IgD-negative memory B cell (primary cell): ENCODE measurements around the gene SLC1A2. TPM values are rescaled to one million over a fixed set of nuclear protein-coding genes. Genes with fewer than 3 reads are reported as not detected.

ENCODE experiments used
- H3K27ac Mint-ChIP-seq, 3 donors: one replicate each; pipeline ENCODE4 v1.8.0; 2020 to 2022; ENCODE audit warnings: mild to moderate bottlenecking in 3 of 3, mixed read lengths in 3 of 3, moderate library complexity in 1 of 3
- H3K27me3 Mint-ChIP-seq: one replicate; pipeline ENCODE4 v1.8.0; 2021; ENCODE audit warnings: mixed read lengths
- H3K36me3 Mint-ChIP-seq: one replicate; pipeline ENCODE4 v1.8.0; 2020; ENCODE audit warnings: mild to moderate bottlenecking, mixed read lengths
- H3K4me1 Mint-ChIP-seq, 3 donors: one replicate each; pipeline ENCODE4 v1.8.0; 2020 to 2022; ENCODE audit warnings: mixed read lengths in 3 of 3, mild to moderate bottlenecking in 1 of 3
- H3K4me3 Mint-ChIP-seq, 4 donors: one replicate each; pipeline ENCODE4 v1.8.0; 2020 to 2022; ENCODE audit warnings: mild to moderate bottlenecking in 4 of 4, mixed read lengths in 4 of 4, moderate library complexity in 3 of 4
- H3K9me3 Mint-ChIP-seq, 3 donors: one replicate each; pipeline ENCODE4 v1.8.0; 2020 to 2021; ENCODE audit warnings: mixed read lengths in 3 of 3, mild to moderate bottlenecking in 1 of 3
- polyA plus RNA-seq: library from polyadenylated mRNA; unstranded; fragments of 300-500 nt; fragmentation: Illumina TruSeq; gene quantifications from one replicate; pipeline ENCODE4 v1.2.3, GENCODE V29; 2021

SLC1A2 gene
- polyA plus RNA-seq, 1 donor from 2014 or later = not detected

- Mint-ChIP-seq H3K4me1 (peaks cover 11 to 16% (median 12%) of the 10 kb centered on the region in 3 donors), H3K4me3 (no peak overlapping the region), H3K27ac (peak overlapping the region in 1 of 3 donors; percentile 1), H3K9me3 (no peaks in the 10 kb centered on the region), H3K36me3 (no peaks in the 10 kb centered on the region), H3K27me3 (no peaks in the 10 kb centered on the region)
These were observed 112.1 kb downstream of the SLC1A2 start for GRCh38 chr11:35307221-35307621.

DNA sequence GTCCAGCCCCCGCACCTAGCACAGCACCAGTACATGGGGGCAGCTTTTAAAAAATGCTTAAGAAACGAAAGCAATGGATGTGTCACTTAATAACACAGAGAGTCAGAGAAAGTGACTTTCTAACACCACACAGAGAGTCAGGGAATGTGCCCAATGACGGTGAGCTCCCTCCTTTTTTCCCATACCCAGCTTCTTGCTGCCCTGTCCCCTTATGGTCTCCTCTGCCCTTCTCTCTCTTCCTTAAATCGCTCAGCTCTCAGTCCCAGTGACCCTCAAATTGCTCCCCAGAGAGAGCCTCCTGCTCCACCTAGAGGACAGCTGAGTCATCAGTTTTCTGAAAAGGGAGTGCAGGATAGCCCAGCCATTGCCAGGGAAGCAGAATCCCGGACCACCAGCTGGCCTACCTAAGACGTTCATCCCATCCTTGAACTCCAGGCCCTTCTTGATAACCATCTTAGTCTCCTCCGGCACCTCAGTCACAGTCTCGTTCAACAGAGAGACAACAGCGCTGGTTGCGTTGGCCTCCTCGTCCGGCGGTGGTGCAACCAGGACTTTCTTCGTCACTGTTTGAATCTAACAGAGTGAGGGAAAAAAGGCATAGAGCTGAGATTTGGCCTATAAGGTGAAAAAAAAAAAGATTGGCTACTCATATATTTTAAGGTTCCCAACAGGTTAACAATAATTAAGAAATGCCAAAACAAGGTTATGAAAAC, 113.5 kb downstream of the SLC1A2 start:
- H3K4me1 Mint-ChIP-seq = peaks cover 5 to 8% (median 5%) of the 10 kb centered on the region in 3 donors
- peak overlapping the region in 3 of 4 donors; percentile 44 to 92 (median 62) for H3K4me3 Mint-ChIP-seq
- no peaks in the 10 kb centered on the region for H3K36me3 Mint-ChIP-seq
- H3K9me3 Mint-ChIP-seq = no peaks in the 10 kb centered on the region
- H3K27ac Mint-ChIP-seq = no peak overlapping the region
- H3K27me3 Mint-ChIP-seq = no peaks in the 10 kb centered on the region

- Mint-ChIP-seq H3K36me3 (no peaks in the 10 kb centered on the region), H3K4me1 (peaks cover 5 to 8% (median 5%) of the 10 kb centered on the region in 3 donors), H3K27ac (no peak overlapping the region), H3K4me3 (peak overlapping the region in 1 of 4 donors; percentile 30), H3K9me3 (no peaks in the 10 kb centered on the region), H3K27me3 (no peaks in the 10 kb centered on the region)
These were observed 114.4 kb downstream of the SLC1A2 start for GRCh38 chr11:35304900-35305460.

GRCh38 chr11:35304386-35304775, 115.0 kb downstream of the SLC1A2 start:
- Mint-ChIP-seq H3K4me1 (peaks cover 5 to 8% (median 5%) of the 10 kb centered on the region in 3 donors), H3K36me3 (no peaks in the 10 kb centered on the region), H3K9me3 (no peaks in the 10 kb centered on the region), H3K27me3 (no peaks in the 10 kb centered on the region), H3K4me3 (no peak overlapping the region), H3K27ac (peak overlapping the region in 1 of 3 donors; percentile 73)

- peaks cover 5 to 8% (median 5%) of the 10 kb centered on the region in 3 donors for H3K4me1 Mint-ChIP-seq
- H3K4me3 Mint-ChIP-seq = peak overlapping the region in 1 of 4 donors; percentile 13
- H3K27me3 Mint-ChIP-seq = no peaks in the 10 kb centered on the region
- peak overlapping the region in 1 of 3 donors; percentile 73 for H3K27ac Mint-ChIP-seq
- no peaks in the 10 kb centered on the region for H3K36me3 Mint-ChIP-seq
- H3K9me3 Mint-ChIP-seq = no peaks in the 10 kb centered on the region
These were observed 115.6 kb downstream of the SLC1A2 start for GRCh38 chr11:35303596-35304385.

GRCh38 chr11:35302398-35302797, 117.0 kb downstream of the SLC1A2 start:
- Mint-ChIP-seq H3K27ac (peak overlapping the region in 1 of 3 donors; percentile 15), H3K9me3 (no peaks in the 10 kb centered on the region), H3K4me1 (peaks cover 5 to 8% (median 5%) of the 10 kb centered on the region in 3 donors), H3K4me3 (no peak overlapping the region), H3K27me3 (no peaks in the 10 kb centered on the region), H3K36me3 (no peaks in the 10 kb centered on the region)

DNA sequence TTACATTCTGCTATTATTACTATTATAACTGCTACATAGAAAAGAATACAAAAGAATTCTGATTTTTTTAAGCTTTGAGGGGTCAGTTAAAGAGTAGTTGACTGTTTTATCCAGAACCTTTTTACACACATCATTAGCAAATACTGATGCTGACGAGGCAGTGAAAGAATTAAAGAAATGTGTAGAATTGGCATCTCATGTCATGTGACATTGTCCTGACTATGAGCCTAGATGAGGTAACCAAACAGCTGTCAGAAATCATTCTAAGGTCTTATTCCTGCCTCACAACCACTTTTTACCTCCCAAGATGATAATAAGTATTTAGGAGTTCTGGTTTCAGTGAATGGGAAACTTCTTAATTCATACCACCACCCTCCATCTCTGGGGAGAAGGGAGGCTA, 121.0 kb downstream of the SLC1A2 start:
- H3K27me3 Mint-ChIP-seq = no peaks in the 10 kb centered on the region
- no peaks in the 10 kb centered on the region for H3K4me1 Mint-ChIP-seq
- H3K27ac Mint-ChIP-seq = no peak overlapping the region
- H3K36me3 Mint-ChIP-seq = no peaks in the 10 kb centered on the region
- no peaks in the 10 kb centered on the region for H3K9me3 Mint-ChIP-seq
- H3K4me3 Mint-ChIP-seq = no peak overlapping the region

GRCh38 chr11:35295751-35296150, 123.6 kb downstream of the SLC1A2 start:
- Mint-ChIP-seq H3K9me3 (no peaks in the 10 kb centered on the region), H3K27me3 (no peaks in the 10 kb centered on the region), H3K27ac (no peak overlapping the region), H3K4me1 (peaks cover 0 to 2% (median 0%) of the 10 kb centered on the region in 3 donors), H3K4me3 (no peak overlapping the region), H3K36me3 (no peaks in the 10 kb centered on the region)

DNA sequence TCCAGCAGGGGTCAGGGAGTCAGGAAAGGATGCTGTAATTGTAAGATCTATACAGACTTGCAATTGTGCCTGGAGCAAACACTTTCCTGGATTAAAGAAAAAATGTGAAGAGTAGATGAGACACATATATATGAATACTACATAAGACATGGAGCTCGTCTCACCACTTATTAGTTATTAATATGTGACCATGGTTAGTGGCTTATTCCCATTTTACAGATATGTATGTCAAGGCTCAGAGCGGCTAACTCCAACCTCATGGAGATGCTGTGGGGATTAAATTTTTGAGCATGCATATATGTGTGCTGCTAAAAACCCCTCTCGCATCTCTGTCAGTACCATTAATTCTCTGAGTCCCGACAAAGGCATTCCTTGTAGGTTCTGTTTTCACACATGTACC, 125.7 kb downstream of the SLC1A2 start:
- Mint-ChIP-seq H3K27ac (no peak overlapping the region), H3K9me3 (no peaks in the 10 kb centered on the region), H3K4me3 (no peak overlapping the region), H3K4me1 (peaks cover 0 to 2% (median 0%) of the 10 kb centered on the region in 3 donors), H3K27me3 (no peaks in the 10 kb centered on the region), H3K36me3 (no peaks in the 10 kb centered on the region)

DNA sequence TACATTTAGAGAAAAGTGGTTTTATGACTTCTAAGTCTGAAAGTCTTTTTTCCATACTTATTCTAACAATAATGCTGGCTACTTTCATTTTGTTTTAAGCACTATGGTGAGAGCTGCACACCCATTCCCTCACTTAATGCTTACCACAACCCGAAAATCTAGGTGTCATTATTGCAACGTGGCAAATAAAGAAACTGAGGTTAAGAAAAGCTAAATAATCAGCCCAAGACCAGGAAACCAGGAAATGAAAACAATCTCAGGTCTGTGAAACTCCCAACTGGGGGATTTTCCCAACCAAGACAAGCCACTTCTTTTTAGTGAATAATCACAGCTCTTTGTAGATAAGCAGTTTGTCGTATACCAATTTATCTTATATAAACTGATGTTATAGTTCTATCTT, 126.3 kb downstream of the SLC1A2 start:
- no peak overlapping the region for H3K4me3 Mint-ChIP-seq
- no peak overlapping the region for H3K27ac Mint-ChIP-seq
- peaks cover 0 to 2% (median 0%) of the 10 kb centered on the region in 3 donors for H3K4me1 Mint-ChIP-seq
- H3K27me3 Mint-ChIP-seq = no peaks in the 10 kb centered on the region
- H3K9me3 Mint-ChIP-seq = no peaks in the 10 kb centered on the region
- no peaks in the 10 kb centered on the region for H3K36me3 Mint-ChIP-seq

GRCh38 chr11:35292279-35292678, 127.1 kb downstream of the SLC1A2 start:
- Mint-ChIP-seq H3K36me3 (no peaks in the 10 kb centered on the region), H3K4me1 (peaks cover 0 to 2% (median 0%) of the 10 kb centered on the region in 3 donors), H3K4me3 (no peak overlapping the region), H3K27me3 (no peaks in the 10 kb centered on the region), H3K27ac (peak overlapping the region in 1 of 3 donors; percentile 20), H3K9me3 (no peaks in the 10 kb centered on the region)

GRCh38 chr11:35290876-35291275, 128.5 kb downstream of the SLC1A2 start:
- Mint-ChIP-seq H3K27me3 (no peaks in the 10 kb centered on the region), H3K9me3 (no peaks in the 10 kb centered on the region), H3K36me3 (no peaks in the 10 kb centered on the region), H3K4me1 (peaks cover 0 to 2% (median 0%) of the 10 kb centered on the region in 3 donors), H3K27ac (no peak overlapping the region), H3K4me3 (no peak overlapping the region)

DNA sequence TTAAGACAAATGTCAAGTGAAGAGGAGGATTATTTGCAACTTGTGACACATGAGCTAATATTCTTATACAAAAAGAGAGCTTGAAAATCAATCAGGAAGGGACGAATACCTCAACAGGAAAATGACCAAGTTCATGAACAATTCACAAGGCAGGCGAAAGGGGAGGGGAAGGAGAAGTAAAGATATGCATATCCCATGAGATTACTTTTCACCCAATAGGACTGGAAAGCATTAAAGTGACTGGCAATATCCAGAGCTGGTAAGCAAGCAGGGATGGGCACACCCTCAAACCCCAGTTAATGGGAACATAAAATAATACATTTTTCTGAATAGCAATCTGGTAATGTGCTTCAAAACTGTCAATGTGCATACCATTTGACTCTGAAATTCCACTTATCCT, 129.5 kb downstream of the SLC1A2 start:
- no peak overlapping the region for H3K27ac Mint-ChIP-seq
- H3K27me3 Mint-ChIP-seq = no peaks in the 10 kb centered on the region
- H3K9me3 Mint-ChIP-seq = no peaks in the 10 kb centered on the region
- H3K4me1 Mint-ChIP-seq = peaks cover 0 to 2% (median 0%) of the 10 kb centered on the region in 3 donors
- no peak overlapping the region for H3K4me3 Mint-ChIP-seq
- H3K36me3 Mint-ChIP-seq = no peaks in the 10 kb centered on the region

DNA sequence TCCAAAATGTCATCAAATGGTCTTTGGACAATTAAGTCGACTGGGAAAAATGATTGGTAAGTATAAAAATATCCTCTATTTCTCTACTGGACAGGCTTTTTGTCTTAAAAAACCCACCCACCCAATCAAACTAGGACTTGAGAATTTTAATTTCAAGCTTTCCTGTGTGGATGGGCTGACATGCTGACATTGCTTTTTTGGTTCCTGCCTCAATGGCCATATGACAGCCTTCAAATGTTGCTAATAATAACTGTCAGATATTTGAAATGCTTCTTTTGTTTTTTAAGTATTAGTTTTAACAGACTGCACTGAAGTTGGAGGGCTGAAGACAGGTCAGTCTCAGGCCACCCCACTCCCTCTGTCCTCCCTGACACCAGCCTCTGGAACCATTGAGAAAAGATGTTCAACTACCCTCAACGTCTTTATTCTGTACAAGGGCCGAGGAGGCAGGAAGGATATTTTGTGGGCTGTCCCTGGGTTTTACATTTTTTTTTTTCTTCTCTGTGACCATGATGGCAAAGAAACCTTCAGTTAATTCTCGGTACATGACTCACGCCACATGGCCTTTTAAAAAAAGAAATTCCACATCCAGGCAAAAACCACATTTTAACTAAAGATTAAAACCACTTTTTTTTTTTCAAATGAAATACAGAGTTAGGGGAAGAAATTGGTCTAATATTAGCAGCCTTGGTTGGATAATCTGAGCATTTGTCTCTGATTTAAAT, 130.4 kb downstream of the SLC1A2 start:
- Mint-ChIP-seq H3K36me3 (no peaks in the 10 kb centered on the region), H3K27ac (no peak overlapping the region), H3K4me3 (no peak overlapping the region), H3K4me1 (peaks cover 0 to 2% (median 0%) of the 10 kb centered on the region in 3 donors), H3K9me3 (no peaks in the 10 kb centered on the region), H3K27me3 (no peaks in the 10 kb centered on the region)

DNA sequence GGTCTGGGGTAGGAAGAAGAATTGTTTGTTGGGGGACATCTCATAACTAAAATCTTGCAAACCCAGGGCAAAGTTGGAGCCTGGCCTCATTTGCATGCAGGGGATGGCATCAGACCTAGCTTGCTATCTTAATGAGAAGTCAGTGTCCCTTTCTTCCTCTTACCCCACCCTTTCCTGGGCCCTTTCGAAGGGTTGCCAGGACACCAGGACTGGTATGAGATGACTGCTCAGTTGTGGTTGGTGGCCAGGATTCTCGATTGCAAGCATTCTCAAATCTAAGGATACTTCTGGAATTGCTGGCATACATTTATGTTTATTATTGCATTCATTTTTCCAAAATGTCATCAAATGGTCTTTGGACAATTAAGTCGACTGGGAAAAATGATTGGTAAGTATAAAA, 131.0 kb downstream of the SLC1A2 start:
- H3K27me3 Mint-ChIP-seq = no peaks in the 10 kb centered on the region
- peaks cover 0 to 2% (median 0%) of the 10 kb centered on the region in 3 donors for H3K4me1 Mint-ChIP-seq
- H3K36me3 Mint-ChIP-seq = no peaks in the 10 kb centered on the region
- H3K9me3 Mint-ChIP-seq = no peaks in the 10 kb centered on the region
- no peak overlapping the region for H3K4me3 Mint-ChIP-seq
- no peak overlapping the region for H3K27ac Mint-ChIP-seq
